PC-3 (cell line): ENCODE results near the gene KLHL15.
"Not testable (repeated sequence)": the region's sequence is repeated elsewhere in the genome, so short reads cannot be mapped to it uniquely, and the experiment has no call there.

Experiments
- CTCF ChIP-seq: fragments of 300-600 bp; sonication (generic); conservative IDR thresholded peaks from 2 replicates; pipeline ENCODE4 v1.5.1; 2017; ENCODE audit warnings: antibody characterized with exemption, low read depth, mild to moderate bottlenecking, low read length
- EZH2 ChIP-seq: fragments of 300-600 bp; sonication (generic); IDR thresholded peaks from one replicate; pipeline ENCODE4 v1.6.1; 2017; ENCODE audit warnings: antibody characterized with exemption, mild to moderate bottlenecking, low read length; ENCODE audit not compliant: unreplicated experiment
- EZH2phosphoT487 ChIP-seq: fragments of 300-600 bp; sonication (generic); IDR thresholded peaks from 2 replicates; pipeline ENCODE4 v1.6.1; 2018; ENCODE audit warnings: mild to moderate bottlenecking, antibody characterized with exemption, low read length, borderline replicate concordance

- TF ChIP-seq CTCF, EZH2, EZH2phosphoT487: not testable (repeated sequence)
Measured at GRCh38 chrX:24046060-24046459, 19.1 kb upstream of the KLHL15 start.
